HL-60 (cell line): ENCODE measurements around the gene CHRNA4.

Source experiments
- POLR2AphosphoS5 ChIP-seq: IDR thresholded peaks from 2 replicates; pipeline ENCODE4 v1.6.1; 2012; ENCODE audit warnings: low read depth
- TF ChIP-seq, protein P1 (sequence below): IDR thresholded peaks from one replicate; pipeline ENCODE4 v1.5.1; 2011; ENCODE audit warnings: low read length, control low read depth, inconsistent platforms; ENCODE audit not compliant: insufficient read depth
- TF ChIP-seq, protein P2 (sequence below): IDR thresholded peaks from 2 replicates; pipeline ENCODE4 v1.6.1; 2012; ENCODE audit warnings: low read depth; ENCODE audit not compliant: insufficient replicate concordance

DNA sequence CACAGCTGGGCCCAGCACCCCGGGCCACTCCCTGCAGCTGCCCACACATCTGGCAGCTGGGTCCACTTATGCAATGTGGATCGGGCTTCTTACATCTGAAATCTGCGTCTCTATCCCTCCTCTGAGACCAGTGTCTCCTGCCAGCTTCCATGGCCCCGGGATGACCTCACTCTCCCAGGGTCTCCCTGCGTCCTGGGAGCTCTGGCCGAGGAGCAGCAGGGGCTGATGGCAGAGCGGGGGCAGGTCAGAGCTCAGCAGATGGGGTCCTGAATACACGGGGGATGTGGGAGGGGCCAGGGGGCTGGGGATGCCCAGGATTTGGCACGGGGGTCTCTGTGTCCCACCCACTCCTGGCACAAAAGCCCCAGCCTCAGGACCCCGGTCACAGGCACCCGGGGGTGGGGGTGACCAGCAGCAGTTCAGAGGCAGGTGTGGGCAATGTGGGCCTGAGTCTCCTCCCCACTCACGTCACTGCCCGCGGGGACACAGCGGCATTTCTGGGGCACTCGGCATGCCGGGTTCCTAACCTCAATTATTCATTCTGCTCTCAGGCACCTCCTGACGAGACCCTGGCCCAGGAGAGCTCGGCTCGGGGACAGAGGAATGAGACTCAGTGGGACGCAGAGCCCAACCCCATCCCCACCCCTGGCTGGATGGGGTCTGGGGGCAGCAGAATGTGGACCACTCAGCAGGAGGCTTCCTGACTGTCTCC, 16.4 kb downstream of the CHRNA4 start:
- TF ChIP-seq, protein P1, sequence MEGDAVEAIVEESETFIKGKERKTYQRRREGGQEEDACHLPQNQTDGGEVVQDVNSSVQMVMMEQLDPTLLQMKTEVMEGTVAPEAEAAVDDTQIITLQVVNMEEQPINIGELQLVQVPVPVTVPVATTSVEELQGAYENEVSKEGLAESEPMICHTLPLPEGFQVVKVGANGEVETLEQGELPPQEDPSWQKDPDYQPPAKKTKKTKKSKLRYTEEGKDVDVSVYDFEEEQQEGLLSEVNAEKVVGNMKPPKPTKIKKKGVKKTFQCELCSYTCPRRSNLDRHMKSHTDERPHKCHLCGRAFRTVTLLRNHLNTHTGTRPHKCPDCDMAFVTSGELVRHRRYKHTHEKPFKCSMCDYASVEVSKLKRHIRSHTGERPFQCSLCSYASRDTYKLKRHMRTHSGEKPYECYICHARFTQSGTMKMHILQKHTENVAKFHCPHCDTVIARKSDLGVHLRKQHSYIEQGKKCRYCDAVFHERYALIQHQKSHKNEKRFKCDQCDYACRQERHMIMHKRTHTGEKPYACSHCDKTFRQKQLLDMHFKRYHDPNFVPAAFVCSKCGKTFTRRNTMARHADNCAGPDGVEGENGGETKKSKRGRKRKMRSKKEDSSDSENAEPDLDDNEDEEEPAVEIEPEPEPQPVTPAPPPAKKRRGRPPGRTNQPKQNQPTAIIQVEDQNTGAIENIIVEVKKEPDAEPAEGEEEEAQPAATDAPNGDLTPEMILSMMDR: no peak
- TF ChIP-seq, protein P2, sequence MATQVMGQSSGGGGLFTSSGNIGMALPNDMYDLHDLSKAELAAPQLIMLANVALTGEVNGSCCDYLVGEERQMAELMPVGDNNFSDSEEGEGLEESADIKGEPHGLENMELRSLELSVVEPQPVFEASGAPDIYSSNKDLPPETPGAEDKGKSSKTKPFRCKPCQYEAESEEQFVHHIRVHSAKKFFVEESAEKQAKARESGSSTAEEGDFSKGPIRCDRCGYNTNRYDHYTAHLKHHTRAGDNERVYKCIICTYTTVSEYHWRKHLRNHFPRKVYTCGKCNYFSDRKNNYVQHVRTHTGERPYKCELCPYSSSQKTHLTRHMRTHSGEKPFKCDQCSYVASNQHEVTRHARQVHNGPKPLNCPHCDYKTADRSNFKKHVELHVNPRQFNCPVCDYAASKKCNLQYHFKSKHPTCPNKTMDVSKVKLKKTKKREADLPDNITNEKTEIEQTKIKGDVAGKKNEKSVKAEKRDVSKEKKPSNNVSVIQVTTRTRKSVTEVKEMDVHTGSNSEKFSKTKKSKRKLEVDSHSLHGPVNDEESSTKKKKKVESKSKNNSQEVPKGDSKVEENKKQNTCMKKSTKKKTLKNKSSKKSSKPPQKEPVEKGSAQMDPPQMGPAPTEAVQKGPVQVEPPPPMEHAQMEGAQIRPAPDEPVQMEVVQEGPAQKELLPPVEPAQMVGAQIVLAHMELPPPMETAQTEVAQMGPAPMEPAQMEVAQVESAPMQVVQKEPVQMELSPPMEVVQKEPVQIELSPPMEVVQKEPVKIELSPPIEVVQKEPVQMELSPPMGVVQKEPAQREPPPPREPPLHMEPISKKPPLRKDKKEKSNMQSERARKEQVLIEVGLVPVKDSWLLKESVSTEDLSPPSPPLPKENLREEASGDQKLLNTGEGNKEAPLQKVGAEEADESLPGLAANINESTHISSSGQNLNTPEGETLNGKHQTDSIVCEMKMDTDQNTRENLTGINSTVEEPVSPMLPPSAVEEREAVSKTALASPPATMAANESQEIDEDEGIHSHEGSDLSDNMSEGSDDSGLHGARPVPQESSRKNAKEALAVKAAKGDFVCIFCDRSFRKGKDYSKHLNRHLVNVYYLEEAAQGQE: no peak
- TF ChIP-seq POLR2AphosphoS5: no peak
